Measurements from ENCODE around the gene WWOX.

WWOX gene

GRCh38 chr16:78220571-78220970, 121.1 kb downstream of the WWOX start:
- DNase-seq: no peak
- TF ChIP-seq POLR2A (IDR thresholded peaks at IDR 0.05; ENCODE audit: low read length): no peak
- TF ChIP-seq GATA1 (IDR thresholded peaks at IDR 0.05; ENCODE audit: low read depth, low read length): no peak

DNA sequence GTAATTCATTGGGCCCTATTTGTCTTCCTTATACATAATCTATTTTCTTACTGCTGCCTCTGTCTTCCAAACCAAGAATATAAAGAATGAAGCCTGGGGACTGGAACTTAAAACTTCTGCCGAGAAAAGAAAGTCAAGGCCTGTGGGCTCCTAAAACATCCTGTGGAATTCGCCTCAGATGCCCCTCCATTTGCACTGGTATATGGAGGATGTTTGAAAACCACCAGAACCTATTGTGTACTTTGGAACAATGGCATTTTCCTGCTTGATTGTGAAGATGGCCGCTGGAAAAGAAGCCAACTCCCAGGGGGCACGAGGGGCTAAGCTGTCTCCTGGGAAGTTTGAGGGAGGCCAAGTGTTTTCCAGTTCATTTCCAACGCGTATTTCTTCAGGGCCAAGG, 122.4 kb downstream of the WWOX start:
- TF ChIP-seq GATA1 (IDR thresholded peaks at IDR 0.05; ENCODE audit: low read depth, low read length) (no peak), POLR2A (IDR thresholded peaks at IDR 0.05; ENCODE audit: low read length) (no peak)
- DNase-seq: no peak

- TF ChIP-seq GATA1 (IDR thresholded peaks at IDR 0.05; ENCODE audit: low read depth, low read length): no peak
- TF ChIP-seq POLR2A (IDR thresholded peaks at IDR 0.05; ENCODE audit: low read length): no peak
- DNase-seq: no peak
Observed at GRCh38 chr16:78224342-78224741, 124.9 kb downstream of the WWOX start.

GRCh38 chr16:78225919-78226318, 126.5 kb downstream of the WWOX start:
- TF ChIP-seq GATA1 (IDR thresholded peaks at IDR 0.05; ENCODE audit: low read depth, low read length) (no peak), POLR2A (IDR thresholded peaks at IDR 0.05; ENCODE audit: low read length) (no peak)
- no peak for DNase-seq

DNA sequence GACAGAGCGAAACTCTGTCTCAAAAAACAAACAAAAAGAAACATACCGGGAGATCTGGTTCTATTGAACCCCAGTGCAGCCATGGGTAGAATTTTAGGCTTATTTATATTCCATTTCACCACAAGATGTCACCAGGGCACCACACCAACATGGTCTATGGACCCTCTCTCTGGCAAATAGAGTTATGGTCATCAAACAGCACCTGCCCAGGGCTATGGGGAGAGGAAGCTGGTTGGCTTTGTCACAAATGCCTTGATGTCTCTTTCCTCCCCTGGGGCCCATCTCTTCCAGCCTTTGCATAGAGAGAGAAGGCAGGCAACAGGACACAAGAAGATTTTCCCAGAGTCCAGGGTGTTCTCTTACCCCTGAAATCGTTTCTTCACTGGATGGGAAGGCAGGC, 128.4 kb downstream of the WWOX start:
- DNase-seq: peak in 1 of 2 experiments; percentile 1
- TF ChIP-seq POLR2A (IDR thresholded peaks at IDR 0.05; ENCODE audit: low read length) (no peak), GATA1 (IDR thresholded peaks at IDR 0.05; ENCODE audit: low read depth, low read length) (no peak)

DNA sequence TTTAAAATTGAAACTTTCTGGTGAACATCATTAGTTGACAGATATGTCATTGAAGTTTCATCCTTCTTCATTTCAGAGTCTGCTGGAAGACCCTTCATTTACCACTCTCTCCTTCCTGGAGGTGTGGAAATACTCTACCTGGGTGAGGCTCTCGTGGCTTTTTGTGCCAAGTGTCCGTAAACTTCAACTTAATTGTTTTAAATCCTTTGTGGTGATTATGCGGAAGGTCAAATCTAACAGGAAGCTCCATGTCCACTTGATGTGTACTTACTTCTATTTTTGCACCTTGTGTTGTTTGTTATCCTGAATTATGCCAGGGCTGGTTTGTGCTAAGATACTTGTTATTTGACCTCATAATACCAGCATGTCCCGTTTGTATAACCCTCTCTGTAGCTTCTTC, 129.2 kb downstream of the WWOX start:
- no peak for DNase-seq
- no peak for TF ChIP-seq POLR2A (IDR thresholded peaks at IDR 0.05; ENCODE audit: low read length)
- TF ChIP-seq GATA1 (IDR thresholded peaks at IDR 0.05; ENCODE audit: low read depth, low read length): no peak

GRCh38 chr16:78230832-78231231, 131.4 kb downstream of the WWOX start:
- DNase-seq: no peak
- TF ChIP-seq GATA1 (IDR thresholded peaks at IDR 0.05; ENCODE audit: low read depth, low read length) (no peak), POLR2A (IDR thresholded peaks at IDR 0.05; ENCODE audit: low read length) (no peak)

- TF ChIP-seq POLR2A (IDR thresholded peaks at IDR 0.05; ENCODE audit: low read length) (no peak), GATA1 (IDR thresholded peaks at IDR 0.05; ENCODE audit: low read depth, low read length) (no peak)
Observed at GRCh38 chr16:78235168-78235800, 135.8 kb downstream of the WWOX start.

GRCh38 chr16:78235876-78236275, 136.4 kb downstream of the WWOX start:
- TF ChIP-seq GATA1 (IDR thresholded peaks at IDR 0.05; ENCODE audit: low read depth, low read length): no peak
- no peak for TF ChIP-seq POLR2A (IDR thresholded peaks at IDR 0.05; ENCODE audit: low read length)
- no peak for DNase-seq

More at GRCh38 chr16:78235168-78235800, 135.8 kb downstream of the WWOX start:
- DNase-seq: peak; percentile 49 to 65

GRCh38 chr16:78237841-78238240, 138.4 kb downstream of the WWOX start:
- DNase-seq: no peak
- no peak for TF ChIP-seq GATA1 (IDR thresholded peaks at IDR 0.05; ENCODE audit: low read depth, low read length)
- TF ChIP-seq POLR2A (IDR thresholded peaks at IDR 0.05; ENCODE audit: low read length): no peak

DNA sequence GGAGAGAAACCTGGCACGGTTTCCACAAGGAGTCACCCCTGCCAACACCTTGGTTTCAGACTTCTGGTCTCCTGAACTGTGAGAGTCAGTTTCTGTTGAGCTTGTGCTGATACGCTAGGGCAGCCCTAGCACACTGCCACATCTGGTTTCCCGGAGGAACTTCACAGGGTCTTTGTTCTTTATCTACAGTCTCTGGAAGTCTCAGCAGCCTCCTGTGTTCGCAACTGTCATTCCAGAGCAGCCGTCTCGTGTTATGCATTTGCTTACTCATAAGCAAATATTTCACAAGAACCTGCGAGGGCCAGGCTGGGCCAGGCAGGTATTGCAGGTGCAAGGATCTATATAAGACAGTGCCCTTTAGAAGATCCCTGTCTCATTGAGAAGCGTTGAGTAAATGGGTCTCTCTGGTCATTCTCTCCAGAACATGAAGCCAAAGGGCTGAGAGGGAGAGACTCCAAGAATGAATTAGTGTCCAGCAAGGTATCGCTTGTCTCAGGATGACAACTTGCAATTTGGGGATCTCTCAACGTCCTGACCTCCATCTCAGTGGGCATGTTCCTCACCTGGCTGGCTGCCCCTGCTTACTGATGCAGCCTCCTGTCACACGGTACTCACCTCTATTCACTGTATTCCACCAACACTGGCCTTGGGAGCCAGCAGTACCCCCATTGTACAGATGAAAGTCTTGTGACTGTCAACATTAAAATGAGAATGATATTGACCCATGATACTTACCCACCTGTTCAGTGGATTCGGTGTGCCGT, 141.2 kb downstream of the WWOX start:
- no peak for DNase-seq
- TF ChIP-seq GATA1 (IDR thresholded peaks at IDR 0.05; ENCODE audit: low read depth, low read length) (no peak), POLR2A (IDR thresholded peaks at IDR 0.05; ENCODE audit: low read length) (no peak)

GRCh38 chr16:78242239-78242630, 142.8 kb downstream of the WWOX start:
- TF ChIP-seq POLR2A (IDR thresholded peaks at IDR 0.05; ENCODE audit: low read length) (no peak), GATA1 (IDR thresholded peaks at IDR 0.05; ENCODE audit: low read depth, low read length) (no peak)
- DNase-seq: no peak

DNA sequence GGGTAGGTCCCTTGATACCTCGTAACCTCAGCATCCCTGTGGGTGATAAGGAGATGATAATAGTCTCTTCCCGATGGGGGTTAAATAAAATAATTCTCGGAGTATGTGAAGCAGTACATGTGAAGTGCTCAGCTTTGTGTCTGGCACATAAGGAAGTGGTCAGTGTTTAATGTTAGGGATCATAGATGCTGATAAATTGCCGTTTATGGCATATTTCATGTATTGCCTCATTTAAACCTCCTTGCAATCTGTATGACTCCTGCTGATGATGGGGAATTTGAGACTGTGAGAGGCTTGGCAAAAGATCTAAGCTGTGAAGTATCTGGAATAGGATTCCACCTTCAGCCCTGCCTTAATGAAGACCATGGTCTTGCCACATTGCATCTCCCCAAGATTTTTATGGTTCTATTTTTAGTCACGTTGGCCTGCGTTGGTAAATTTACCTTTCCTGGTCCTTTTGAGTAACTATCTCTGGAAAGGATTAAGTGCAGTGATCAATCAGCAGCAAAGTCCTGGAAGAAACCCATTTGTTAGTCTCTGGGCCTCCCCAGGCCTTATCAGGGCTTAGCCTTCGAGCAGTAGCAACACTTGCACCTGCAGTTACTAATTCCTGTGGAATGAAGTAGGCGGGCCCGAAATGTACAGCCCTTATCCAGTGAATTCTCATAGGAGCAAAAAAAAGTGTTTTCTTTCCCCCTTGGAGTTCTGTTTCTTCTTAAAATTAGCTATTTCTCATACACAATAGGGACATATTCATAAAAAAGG, 144.9 kb downstream of the WWOX start:
- DNase-seq: no peak
- no peak for TF ChIP-seq POLR2A (IDR thresholded peaks at IDR 0.05; ENCODE audit: low read length)
- no peak for TF ChIP-seq GATA1 (IDR thresholded peaks at IDR 0.05; ENCODE audit: low read depth, low read length)

- TF ChIP-seq GATA1 (IDR thresholded peaks at IDR 0.05; ENCODE audit: low read depth, low read length): no peak
- TF ChIP-seq POLR2A (IDR thresholded peaks at IDR 0.05; ENCODE audit: low read length): no peak
- DNase-seq: no peak
Observed at GRCh38 chr16:78246559-78246958, 147.1 kb downstream of the WWOX start.
